ENCODE results near the gene HAPLN1. TPM values are rescaled to one million over a fixed set of nuclear protein-coding genes. Genes with fewer than 3 reads are reported as not detected.

Gene HAPLN1
- total RNA-seq, 1 donor from 2014 or later: 0.19 TPM

GRCh38 chr5:83721953-83722901 lies 1.6 kb upstream of the HAPLN1 start:
- intact Hi-C loops (cut with DNase I): no loop called here
- ATAC-seq (peak; percentile 81), DNase-seq (ENCODE audit: missing footprints) (peak; percentile 85)

- DNase-seq (ENCODE audit: missing footprints) (no peak), ATAC-seq (no peak)
- intact Hi-C loops (cut with DNase I): no loop called here
Observed at GRCh38 chr5:83718936-83719495, 1.6 kb downstream of the HAPLN1 start.

GRCh38 chr5:83718195-83718825 lies 2.3 kb downstream of the HAPLN1 start:
- DNase-seq (ENCODE audit: missing footprints) (no peak), ATAC-seq (peak; percentile 60)
- intact Hi-C loops (cut with DNase I): no loop called here

DNA sequence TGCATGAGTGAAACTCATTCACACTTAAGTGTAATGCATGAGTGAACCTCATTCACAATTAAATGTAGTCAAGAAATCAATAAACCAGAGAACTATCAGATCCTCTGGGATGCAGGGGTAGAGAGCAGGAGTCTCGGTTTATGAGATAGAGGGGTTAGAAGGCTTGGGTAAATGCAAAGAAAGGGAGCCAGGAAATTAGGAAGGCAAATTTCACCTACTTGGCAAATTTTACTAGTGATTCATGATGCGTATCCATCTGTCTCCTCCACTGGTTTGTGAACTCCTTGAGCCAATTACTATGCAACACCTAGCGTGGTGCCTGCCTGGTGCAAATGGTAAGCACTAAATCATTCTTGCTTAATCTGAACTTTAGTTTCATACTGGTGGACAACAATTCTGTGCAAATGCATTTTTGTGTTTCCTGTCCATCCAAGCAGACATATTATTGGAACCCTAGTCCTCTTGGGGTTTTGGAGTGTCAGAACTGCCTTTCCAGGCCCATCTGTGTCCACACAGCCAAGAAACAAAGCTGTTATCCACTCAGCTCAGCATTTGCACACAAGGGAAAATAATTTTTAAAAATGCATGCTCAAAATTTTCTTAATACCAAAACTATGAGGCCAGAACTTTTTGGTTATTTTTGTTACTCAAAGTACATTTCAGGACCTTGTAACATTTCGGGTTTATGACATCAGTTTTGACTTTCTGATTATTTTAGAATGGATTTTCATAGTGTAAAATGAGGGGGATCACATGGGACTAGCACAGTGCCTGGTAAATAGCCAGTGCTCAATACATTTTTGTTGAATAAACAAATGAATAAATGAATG lies 5.2 kb downstream of the HAPLN1 start:
- ATAC-seq (no peak), DNase-seq (ENCODE audit: missing footprints) (no peak)
- intact Hi-C loops (cut with DNase I): no loop called here

- intact Hi-C loops (cut with DNase I): no loop called here
- DNase-seq (ENCODE audit: missing footprints) (no peak), ATAC-seq (no peak)
Observed at GRCh38 chr5:83714810-83715209, 5.8 kb downstream of the HAPLN1 start.

DNA sequence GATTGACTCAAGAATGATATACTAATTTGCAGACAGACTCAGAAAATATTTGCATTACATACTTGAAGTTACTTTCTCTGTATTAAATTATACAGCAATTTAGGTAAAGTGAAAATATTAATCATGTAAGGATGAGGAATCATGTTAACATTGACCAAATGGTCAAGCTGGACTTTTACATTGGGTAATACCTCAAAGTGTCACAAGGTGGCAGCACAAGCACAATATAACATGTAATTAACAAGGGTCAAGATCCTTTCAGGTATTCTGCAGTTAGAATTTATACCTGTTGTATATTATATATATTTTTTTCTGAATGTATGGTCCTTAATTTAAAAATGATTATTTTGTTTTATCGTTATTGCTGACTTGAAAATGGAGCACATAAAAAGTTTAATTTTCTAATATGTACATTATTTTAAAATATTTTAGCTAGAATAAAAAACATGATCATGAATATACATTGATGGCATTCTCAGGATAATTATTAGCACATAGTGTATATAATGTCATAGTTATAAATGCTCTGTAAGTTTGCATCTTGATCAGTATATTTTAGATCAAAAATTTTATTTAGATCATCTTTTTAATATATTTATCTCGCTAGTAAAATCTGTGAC lies 8.6 kb downstream of the HAPLN1 start:
- intact Hi-C loops (cut with DNase I): no loop called here
- no peak for DNase-seq (ENCODE audit: missing footprints)
- ATAC-seq: no peak

GRCh38 chr5:83709973-83710372 lies 10.7 kb downstream of the HAPLN1 start:
- ATAC-seq (no peak), DNase-seq (ENCODE audit: missing footprints) (no peak)
- intact Hi-C loops (cut with DNase I): no loop called here

DNA sequence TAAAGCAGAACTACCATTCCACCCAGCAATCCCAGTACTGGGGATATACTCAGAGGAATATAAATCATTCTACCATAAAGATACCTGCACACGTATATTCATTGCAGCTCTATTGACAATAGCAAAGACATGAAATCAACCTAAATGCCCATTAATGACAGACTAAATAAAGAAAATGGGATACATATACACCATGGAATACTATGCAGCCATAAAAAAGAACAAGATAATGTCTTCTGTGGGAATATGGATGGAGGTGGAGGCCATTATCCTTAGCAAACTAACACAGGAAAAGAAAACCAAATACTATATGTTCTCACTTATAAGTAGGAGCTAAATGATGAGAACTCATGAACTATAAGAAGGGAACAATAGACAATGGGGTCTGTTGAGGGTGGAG lies 12.5 kb downstream of the HAPLN1 start:
- DNase-seq (ENCODE audit: missing footprints) (no peak), ATAC-seq (no peak)
- intact Hi-C loops (cut with DNase I): no loop called here

GRCh38 chr5:83703059-83703458 lies 17.6 kb downstream of the HAPLN1 start:
- DNase-seq (ENCODE audit: missing footprints) (no peak), ATAC-seq (no peak)
- intact Hi-C loops (cut with DNase I): no loop called here

- intact Hi-C loops (cut with DNase I): no loop called here
- DNase-seq (ENCODE audit: missing footprints) (no peak), ATAC-seq (no peak)
Observed at GRCh38 chr5:83701886-83702285, 18.8 kb downstream of the HAPLN1 start.

DNA sequence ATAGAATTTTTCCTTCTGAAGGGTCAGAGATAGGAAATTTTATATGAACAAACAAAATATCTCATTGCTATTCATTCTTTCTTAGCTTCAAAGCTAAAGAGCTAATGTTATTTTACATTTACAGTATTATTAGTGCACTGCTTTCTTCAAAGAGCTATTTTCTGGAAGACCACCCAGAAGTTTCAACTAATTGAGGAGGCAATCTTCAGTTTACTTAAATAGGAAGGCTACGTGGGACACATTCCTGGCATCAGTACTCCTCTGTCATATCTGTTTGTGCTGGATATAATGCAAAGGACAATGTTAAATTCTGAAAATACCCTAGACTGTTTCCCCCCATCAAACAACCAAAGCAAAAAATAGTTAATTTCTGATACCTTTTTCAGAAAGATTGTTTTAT lies 30.8 kb downstream of the HAPLN1 start:
- intact Hi-C loops (cut with DNase I): no loop called here
- no peak for ATAC-seq

DNA sequence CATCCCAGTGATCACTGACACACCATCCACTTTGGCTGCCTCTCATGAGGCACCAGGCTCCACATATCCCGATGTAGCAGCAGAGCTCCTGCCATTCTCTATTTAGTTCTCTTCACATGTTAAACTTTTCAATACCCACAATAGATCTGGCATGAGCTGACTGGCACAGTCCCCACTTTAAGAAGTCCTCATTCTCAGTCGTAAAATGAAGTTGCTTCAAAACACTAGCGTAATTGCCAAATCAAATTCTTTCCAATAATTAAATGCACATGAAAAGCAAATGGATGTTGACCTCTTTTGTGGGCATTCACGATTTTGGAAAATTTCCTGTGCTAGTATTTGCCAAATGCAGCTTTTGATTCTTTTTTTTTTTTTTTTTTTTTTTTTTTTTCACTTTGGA lies 32.4 kb downstream of the HAPLN1 start:
- intact Hi-C loops (cut with DNase I): no loop called here
- no peak for ATAC-seq
- no peak for DNase-seq (ENCODE audit: missing footprints)

More for the DNA sequence above, 30.8 kb downstream of the HAPLN1 start:
- no peak for DNase-seq (ENCODE audit: missing footprints)

- DNase-seq (ENCODE audit: missing footprints) (no peak), ATAC-seq (no peak)
- intact Hi-C loops (cut with DNase I): no loop called here
Observed at GRCh38 chr5:83687124-83687619, 33.5 kb downstream of the HAPLN1 start.

DNA sequence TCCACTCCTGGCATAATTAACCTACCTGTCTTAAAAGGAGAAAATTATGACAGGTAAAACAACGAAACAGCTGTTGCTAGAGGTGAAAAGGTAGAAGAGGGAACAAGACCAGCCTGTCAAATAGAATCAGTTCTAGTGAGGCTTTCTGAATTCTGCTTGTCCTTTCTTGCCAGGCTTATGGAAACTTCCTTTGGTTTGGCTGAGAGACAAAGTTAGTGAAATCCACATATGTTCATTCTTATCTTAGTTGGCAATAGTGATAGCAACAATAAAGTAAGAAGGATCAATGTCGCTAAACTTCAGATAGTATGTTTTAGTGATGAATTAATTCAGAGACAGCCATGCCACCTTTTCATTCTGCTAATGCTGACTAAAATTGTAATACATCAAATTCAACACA lies 34.4 kb downstream of the HAPLN1 start:
- ATAC-seq (no peak), DNase-seq (ENCODE audit: missing footprints) (no peak)
- intact Hi-C loops (cut with DNase I): no loop called here

GRCh38 chr5:83683836-83684235 lies 36.8 kb downstream of the HAPLN1 start:
- ATAC-seq (no peak), DNase-seq (ENCODE audit: missing footprints) (no peak)
- intact Hi-C loops (cut with DNase I): no loop called here

DNA sequence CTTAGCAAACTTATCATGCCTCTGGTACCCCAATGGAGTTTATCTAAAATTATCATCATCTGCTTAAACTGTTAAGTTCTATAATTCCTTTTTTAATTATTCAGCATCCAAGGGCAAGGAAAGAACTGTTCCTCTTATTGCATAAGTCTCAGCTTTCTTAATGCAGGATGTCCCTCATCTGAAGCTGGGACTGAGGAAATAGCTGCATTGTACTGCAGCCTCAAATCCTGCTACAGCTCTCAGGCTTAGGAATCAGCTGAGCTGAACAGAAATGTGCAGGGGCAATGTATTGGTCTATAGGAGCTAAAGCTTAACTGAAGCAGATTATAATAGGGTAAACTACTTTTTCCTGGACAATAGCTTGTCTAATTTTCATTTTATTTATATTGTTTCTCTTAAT lies 48.0 kb downstream of the HAPLN1 start:
- no peak for ATAC-seq
- intact Hi-C loops (cut with DNase I): no loop called here
- DNase-seq (ENCODE audit: missing footprints): no peak

DNA sequence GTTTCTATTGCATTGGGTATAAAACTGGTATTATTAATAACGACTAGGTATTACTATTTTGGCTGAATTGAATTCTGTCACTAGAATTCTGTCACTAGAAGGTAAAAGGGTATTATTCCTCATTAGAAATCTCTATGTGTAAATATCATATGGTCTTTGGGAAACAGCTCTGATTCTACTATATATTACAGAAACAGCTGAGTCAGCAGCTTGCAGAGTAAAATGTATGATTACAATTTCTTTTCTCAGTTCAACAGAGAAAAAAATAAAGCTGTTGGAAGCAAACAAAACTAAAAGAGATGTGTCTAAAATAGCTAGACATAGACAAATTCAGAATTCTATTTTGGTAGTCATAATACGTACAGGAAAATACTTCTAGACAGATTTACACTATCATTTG lies 48.5 kb downstream of the HAPLN1 start:
- ATAC-seq: no peak
- no peak for DNase-seq (ENCODE audit: missing footprints)
- intact Hi-C loops (cut with DNase I): no loop called here

DNA sequence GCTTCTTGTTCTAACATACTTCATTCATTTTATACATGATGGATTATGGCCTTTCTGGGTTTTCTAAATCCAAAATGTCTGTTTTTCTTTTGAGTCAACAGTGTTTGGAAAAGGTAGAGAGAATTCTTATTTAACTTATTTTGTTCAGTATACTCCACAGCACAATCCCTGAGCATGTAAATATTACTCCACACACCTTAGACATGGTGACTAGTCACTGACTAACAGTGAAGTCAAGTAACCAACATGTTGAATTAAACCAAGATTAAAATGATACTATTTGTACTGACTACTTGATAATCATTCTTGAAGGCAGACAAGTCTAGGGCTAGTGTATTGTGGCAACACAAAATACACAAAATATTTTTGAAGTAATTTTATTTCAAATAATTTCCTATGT lies 55.0 kb downstream of the HAPLN1 start:
- ATAC-seq (no peak), DNase-seq (ENCODE audit: missing footprints) (no peak)
- intact Hi-C loops (cut with DNase I): no loop called here

GRCh38 chr5:83662558-83662957 lies 58.1 kb downstream of the HAPLN1 start:
- intact Hi-C loops (cut with DNase I): no loop called here
- no peak for DNase-seq (ENCODE audit: missing footprints)
- ATAC-seq: no peak
